GM21515 (cell line): ENCODE measurements around the gene MEDAG.
"Not testable (repeated sequence)": the region's sequence is repeated elsewhere in the genome, so short reads cannot be mapped to it uniquely, and the experiment has no call there.

Source experiments
- ATAC-seq: cut with Tn5 transposase; IDR thresholded peaks from one replicate; pipeline ENCODE4 v1.9.1; 2021; ENCODE audit not compliant: unreplicated experiment

Gene MEDAG

DNA sequence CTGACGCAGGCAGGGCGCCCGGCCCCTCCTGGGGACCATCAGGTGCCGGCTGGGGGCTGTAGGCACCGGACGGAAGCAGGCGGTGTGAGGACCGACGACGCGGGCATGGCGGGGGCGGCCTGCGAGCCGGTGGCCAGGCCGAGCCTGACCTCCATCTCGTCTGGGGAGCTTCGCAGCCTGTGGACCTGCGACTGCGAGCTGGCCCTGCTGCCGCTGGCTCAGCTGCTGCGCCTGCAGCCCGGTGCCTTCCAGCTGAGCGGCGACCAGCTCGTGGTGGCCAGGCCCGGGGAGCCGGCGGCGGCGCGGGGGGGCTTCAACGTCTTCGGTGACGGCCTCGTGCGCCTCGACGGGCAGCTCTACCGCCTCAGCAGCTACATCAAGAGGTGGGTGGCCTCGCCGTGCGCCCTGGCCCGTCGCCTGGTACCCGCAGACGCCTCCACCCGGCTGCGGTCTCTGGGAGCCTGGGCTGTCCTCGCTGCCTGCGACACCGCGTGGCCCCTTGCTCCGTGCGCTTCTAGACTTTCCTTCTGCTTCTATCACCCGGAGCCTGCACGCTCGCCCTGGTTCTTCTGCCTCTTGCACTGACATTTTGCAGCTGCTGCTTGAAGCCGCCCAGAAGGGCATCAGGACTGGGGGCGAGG lies 460 bp downstream of the MEDAG start:
- no peak for ATAC-seq

DNA sequence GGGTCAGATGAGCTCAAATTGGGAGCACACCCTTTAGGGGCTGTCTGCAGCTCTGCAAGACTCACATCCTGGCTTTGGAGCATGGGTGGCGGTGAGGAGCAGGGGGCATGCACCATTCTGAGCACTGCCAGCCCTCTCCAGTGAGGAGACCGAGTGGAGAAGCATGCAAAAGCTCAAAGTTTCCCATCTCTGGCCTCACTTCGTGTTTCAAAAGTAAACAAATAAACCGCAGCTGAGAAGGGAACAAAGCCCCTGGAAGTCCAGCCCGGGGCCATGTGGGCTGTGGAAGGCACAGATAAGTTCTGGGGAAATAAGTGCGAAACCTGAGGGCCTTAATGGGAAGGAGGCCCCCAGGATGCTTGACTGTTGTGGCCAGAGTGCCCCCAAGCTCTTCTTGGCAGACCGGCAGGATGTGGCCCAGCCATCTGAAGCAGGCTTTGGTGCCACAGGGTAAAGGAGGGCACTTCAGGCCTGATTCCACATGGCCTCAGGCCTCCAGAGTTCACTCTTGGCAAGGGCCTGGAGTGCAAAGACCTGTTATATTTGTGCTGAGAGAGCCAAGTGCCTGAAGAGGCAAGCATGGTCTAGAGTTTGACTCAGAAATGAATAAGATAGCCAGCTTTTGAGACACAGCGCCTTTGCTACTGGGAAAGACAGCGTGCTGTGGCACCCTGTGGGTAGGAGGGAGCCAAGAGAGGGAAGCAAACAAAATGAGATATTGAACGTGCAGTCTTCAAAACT lies 1.2 kb downstream of the MEDAG start:
- no peak for ATAC-seq

DNA sequence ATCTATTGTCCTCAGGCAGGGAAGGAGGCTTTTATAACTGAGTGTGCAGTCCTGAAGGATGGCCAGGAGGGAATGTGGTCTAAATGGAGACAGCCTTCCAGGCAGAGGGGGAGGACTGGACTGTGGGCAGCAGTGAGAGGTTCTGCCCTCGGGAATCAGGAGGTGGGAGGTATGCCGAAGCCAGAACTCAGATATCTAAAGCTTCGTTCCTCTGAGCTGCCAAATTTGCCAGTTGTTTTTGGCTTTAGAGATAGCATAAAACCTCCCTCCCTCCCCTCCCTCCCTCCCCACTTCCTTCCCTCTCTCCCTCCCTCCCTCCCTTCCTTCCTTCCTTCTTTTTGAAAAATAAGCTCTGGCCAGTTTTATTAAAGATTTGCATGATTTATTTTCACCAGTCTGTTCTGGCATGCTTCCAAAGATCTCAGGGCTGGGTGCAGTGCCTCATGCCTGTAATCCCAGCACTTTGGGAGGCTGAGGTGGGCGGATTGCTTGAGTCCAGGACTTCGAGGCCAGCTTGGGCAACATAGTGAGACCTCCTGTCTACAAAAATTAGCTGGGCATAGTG lies 2.4 kb downstream of the MEDAG start:
- ATAC-seq = no peak

GRCh38 chr13:30910676-30911075 lies 4.6 kb downstream of the MEDAG start:
- ATAC-seq = no peak

GRCh38 chr13:30915691-30916541 lies 9.8 kb downstream of the MEDAG start:
- ATAC-seq = no peak

- ATAC-seq = no peak
Observed at GRCh38 chr13:30916991-30917390, 10.9 kb downstream of the MEDAG start.

DNA sequence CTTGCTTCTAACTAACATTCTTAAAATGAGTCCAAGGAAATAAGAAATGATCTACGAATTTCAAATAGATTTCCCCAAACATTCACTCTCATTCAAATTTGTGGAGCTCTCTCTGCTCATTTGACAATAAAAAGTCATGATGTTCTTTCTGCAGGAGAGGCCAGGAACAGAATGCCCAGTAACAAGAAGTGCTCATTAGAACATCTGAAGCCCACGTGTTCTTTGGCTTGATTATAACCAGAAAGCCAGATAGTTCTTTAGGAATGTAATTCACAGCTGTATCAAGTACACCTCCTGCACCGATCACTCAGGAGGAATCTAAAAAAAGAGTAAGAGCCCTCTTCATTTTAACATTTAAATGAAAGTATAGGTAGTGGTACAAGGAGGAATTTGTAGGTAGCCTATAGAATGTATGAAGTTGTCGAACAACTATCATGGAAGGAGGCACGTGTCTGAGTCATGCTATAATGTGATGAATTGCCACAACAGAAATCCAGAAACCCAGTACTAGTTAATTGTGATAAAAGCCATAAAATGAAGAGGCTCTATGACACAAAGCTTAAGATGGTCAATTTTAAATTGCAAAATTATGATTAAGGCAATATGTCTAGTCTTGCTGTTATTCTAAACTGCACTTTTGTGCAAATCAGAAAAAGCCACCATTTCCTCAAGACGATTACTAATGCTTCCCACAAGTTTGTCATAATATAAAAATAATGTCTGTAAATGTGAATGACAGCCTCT lies 12.8 kb downstream of the MEDAG start:
- ATAC-seq = no peak

- ATAC-seq = no peak
Observed at GRCh38 chr13:30920162-30920909, 14.3 kb downstream of the MEDAG start.

DNA sequence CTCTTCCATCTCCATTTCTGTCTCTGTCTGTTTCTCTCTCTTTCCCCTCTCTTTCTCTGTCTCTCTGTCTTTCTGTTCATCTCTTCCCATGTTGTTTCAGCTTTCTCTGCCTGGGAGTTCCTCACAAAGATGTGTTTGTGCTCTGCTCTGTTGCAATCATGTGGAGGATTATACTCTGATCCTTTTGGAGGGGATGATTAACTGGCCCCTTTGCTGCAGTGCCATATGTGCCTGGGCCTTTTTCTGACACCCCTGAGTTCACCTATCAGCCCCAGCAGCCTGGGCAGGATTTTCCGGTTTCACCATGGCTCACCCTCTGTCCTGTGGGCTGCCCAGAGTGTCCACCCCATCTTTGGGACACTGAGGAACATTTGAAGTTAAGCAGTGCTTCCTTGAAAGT lies 17.3 kb downstream of the MEDAG start:
- ATAC-seq = no peak

- no peak for ATAC-seq
Observed at GRCh38 chr13:30924721-30925120, 18.6 kb downstream of the MEDAG start.

GRCh38 chr13:30925429-30925828 lies 19.4 kb downstream of the MEDAG start:
- no peak for ATAC-seq

GRCh38 chr13:30926781-30927180 lies 20.7 kb downstream of the MEDAG start:
- no peak for ATAC-seq

DNA sequence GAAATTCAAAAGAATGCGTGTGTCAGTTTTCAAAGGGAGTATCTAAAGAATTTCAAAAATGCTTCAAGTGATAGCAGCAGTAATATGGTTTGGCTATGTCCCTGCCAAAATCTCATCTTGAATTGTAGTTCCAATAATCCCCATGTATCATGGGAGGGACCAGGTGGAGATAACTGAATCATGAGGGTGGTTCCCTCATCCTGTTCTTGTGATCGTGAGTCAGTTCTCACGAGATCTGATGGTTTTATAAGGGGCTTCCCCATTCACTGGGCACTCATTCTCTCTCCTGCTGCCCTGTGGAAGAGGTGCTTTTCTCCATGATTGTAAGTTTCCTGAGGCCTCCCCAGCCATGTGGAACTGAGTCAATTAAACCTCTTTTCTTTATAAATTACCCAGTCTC lies 21.1 kb downstream of the MEDAG start:
- ATAC-seq = not testable (repeated sequence)

GRCh38 chr13:30927595-30927994 lies 21.5 kb downstream of the MEDAG start:
- ATAC-seq = no peak

DNA sequence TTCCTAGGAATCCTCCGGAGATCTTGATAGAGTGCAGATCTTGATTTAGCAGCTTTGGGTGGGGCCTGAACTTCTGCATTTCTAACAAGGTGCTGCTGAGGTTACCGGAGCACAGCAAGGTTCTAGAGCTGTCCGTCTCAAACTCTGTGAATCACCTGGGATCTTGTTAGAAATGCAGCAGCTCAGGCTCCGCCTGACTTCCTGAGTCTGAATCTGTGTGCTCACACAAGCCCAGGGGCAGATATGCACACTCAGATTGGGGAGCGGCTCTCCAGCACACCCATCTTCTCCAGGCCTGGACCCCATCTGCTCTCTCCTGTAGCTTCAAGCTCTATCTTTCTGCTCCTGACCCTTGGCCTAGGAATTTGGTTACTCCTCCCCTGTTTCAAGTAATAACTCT lies 22.9 kb downstream of the MEDAG start:
- ATAC-seq = no peak

DNA sequence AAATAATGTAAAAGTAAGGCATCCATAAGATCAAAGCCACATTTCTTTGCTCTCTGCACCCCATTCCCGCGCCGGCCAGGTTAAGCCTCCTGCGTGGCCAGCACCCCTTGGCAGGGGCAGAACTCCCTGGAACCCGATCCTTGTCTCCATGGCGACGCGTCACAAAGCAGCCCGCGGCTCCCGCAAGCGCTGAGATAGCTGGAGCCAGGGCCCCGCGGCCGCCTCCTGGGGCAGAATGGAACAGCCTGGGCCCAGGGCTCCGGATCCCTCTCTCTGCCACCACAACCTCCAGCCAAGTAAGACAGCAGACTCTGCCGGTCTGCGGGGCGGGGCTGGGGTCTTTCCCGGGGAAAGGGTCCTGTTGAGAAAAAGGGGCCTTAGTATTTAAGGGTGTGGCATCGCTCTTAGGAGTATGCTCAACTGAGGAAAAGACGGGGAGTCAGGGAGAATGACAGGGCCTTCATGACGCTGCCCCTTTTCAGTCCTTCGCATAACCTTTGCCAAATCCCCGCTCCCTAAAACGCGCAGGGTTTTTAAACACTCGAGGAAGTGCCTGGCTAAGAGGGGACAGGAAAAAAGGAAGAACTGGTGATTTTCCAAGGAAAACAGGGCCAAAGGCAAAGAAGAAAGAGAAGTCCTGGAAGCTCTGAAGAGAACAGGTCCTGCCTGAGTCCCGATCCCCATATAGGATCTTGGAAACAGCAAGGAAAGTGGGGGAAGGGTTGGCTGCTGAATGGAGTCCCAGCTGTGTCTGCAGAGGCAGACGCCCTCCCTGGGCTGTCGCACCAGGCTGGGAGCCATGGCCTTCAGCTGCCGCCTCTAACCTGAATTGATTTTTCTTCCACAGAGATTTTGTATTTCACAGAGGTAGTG lies 26.6 kb downstream of the MEDAG start, which contains the start of gene TEX26:
TSS of gene TEX26 (plus strand) at position 176 of the 873 bp plus-strand sequence. CDS start at position 236, 60 bp downstream.
- ATAC-seq = no peak

DNA sequence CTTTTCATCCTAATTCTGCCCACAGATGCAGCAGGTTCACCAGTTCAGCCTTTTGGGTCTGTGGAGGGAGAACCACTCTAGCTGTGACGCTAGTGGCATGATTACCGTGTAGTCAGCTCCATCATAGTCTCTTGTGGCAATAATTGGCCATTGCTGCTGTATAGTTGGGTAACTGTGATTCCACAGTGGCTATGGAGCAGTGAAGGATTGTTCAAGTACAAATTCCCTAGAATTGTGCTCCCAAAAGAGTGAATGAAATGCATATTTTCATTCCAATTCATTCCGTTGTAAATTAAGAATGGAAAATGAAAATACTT lies 27.2 kb downstream of the MEDAG start:
- no peak for ATAC-seq

DNA sequence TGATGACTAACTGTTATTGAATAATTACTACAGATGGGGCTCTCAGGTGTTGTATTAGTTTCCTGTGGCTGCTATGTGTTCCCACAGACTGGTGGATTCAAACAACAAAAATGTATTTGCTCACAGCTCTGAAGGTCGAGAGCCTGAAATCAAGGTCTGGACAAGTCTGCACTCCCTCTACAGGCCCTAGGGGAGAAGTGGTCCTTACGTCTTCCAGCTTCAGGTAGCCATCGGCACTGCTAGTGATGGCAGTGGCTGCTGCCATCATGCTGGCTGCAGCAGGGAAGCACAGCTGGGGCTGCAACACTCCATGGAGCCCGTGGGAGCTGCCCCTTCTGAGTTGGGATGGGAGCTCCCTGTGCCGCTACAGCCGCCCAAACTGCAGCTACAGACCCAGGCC lies 28.3 kb downstream of the MEDAG start:
- ATAC-seq = no peak

- no peak for ATAC-seq
Observed at GRCh38 chr13:30934803-30935202, 28.7 kb downstream of the MEDAG start.
